Panc1 (cell line): Measurements from ENCODE around the gene DENND4B.

Experiments used
- POLR2AphosphoS5 ChIP-seq: IDR thresholded peaks from 2 replicates; pipeline ENCODE4 v1.6.1; 2012; ENCODE audit warnings: mild to moderate bottlenecking, low read depth, low read length, moderate library complexity
- SIN3A ChIP-seq: IDR thresholded peaks from 2 replicates; pipeline ENCODE4 v1.6.1; 2012; ENCODE audit warnings: low read depth, mild to moderate bottlenecking, low read length, moderate library complexity, borderline replicate concordance; ENCODE audit not compliant: insufficient read depth
- TF ChIP-seq, protein P1 (sequence below): fragments of 450-650 bp; IDR thresholded peaks from 2 replicates; pipeline ENCODE4 v1.5.1; 2017; ENCODE audit warnings: mild to moderate bottlenecking
- TF ChIP-seq, protein P2 (sequence below), 2 experiments: IDR thresholded peaks; 2 replicates each; pipeline ENCODE4 v1.6.1; 2011 to 2012; ENCODE audit warnings: low read depth in 2 of 2, control low read depth in 1 of 2, low read length in 1 of 2, mild to moderate bottlenecking in 1 of 2, moderate library complexity in 1 of 2; ENCODE audit not compliant: insufficient read depth in 1 of 2

DNA sequence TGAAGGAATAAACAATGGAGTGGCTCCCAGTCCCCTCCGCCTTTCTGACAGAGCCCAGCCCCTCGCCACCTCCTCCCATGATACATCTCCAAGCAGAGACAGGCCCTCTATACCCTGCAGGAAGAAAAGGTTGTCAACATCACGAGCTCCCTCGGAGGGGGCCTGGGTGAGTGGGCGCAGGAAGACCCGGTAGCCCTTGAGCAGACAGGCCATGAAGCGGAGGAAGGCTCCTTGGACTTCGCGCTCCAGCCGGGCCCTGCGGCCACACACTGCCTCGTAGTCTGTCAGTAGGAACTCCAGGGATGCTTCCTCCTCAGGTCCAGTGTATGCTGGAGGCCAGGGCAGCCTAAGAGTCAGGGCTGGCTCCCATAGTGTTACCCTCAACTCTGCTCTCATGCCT is 7.0 kb downstream of the DENND4B start:
- no peak for TF ChIP-seq POLR2AphosphoS5
- TF ChIP-seq, protein P1, sequence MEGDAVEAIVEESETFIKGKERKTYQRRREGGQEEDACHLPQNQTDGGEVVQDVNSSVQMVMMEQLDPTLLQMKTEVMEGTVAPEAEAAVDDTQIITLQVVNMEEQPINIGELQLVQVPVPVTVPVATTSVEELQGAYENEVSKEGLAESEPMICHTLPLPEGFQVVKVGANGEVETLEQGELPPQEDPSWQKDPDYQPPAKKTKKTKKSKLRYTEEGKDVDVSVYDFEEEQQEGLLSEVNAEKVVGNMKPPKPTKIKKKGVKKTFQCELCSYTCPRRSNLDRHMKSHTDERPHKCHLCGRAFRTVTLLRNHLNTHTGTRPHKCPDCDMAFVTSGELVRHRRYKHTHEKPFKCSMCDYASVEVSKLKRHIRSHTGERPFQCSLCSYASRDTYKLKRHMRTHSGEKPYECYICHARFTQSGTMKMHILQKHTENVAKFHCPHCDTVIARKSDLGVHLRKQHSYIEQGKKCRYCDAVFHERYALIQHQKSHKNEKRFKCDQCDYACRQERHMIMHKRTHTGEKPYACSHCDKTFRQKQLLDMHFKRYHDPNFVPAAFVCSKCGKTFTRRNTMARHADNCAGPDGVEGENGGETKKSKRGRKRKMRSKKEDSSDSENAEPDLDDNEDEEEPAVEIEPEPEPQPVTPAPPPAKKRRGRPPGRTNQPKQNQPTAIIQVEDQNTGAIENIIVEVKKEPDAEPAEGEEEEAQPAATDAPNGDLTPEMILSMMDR = no peak
- TF ChIP-seq, protein P2, sequence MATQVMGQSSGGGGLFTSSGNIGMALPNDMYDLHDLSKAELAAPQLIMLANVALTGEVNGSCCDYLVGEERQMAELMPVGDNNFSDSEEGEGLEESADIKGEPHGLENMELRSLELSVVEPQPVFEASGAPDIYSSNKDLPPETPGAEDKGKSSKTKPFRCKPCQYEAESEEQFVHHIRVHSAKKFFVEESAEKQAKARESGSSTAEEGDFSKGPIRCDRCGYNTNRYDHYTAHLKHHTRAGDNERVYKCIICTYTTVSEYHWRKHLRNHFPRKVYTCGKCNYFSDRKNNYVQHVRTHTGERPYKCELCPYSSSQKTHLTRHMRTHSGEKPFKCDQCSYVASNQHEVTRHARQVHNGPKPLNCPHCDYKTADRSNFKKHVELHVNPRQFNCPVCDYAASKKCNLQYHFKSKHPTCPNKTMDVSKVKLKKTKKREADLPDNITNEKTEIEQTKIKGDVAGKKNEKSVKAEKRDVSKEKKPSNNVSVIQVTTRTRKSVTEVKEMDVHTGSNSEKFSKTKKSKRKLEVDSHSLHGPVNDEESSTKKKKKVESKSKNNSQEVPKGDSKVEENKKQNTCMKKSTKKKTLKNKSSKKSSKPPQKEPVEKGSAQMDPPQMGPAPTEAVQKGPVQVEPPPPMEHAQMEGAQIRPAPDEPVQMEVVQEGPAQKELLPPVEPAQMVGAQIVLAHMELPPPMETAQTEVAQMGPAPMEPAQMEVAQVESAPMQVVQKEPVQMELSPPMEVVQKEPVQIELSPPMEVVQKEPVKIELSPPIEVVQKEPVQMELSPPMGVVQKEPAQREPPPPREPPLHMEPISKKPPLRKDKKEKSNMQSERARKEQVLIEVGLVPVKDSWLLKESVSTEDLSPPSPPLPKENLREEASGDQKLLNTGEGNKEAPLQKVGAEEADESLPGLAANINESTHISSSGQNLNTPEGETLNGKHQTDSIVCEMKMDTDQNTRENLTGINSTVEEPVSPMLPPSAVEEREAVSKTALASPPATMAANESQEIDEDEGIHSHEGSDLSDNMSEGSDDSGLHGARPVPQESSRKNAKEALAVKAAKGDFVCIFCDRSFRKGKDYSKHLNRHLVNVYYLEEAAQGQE (IDR thresholded peaks at IDR 0.05; ENCODE audit: insufficient read depth in 1 of 2, low read depth in 2 of 2, low read length in 1 of 2) = no peak
- TF ChIP-seq SIN3A = no peak
